HepG2 (cell line): ENCODE results near the gene DDAH1. TPM values are rescaled to one million over a fixed set of nuclear protein-coding genes. Genes with fewer than 3 reads are reported as not detected.

ENCODE experiments used
- CEBPZ ChIP-seq: IDR thresholded peaks from 2 replicates; pipeline ENCODE4 v1.6.1; 2012; ENCODE audit warnings: low read length, improper control_type of control experiment
- CREB1 ChIP-seq, 2 experiments: fragments of 450-650 bp in 1 of 2; IDR thresholded peaks; 2 replicates each; pipeline ENCODE4 v1.6.1; 2016 to 2017; ENCODE audit warnings: control low read depth in 1 of 2, mild to moderate bottlenecking in 1 of 2, missing compliant biosample characterization in 1 of 2, missing genetic modification characterization in 1 of 2
- EP300 ChIP-seq, 3 experiments: sonication (generic) in 1 of 3; formaldehyde crosslinking in 1 of 3; IDR thresholded peaks; 2 replicates each; pipeline versions ENCODE4 v1.5.1 to v1.6.1; 2011 to 2020; ENCODE audit warnings: low read depth in 2 of 3, low read length in 2 of 3, borderline replicate concordance in 1 of 3, improper control_type of control experiment in 1 of 3, mild to moderate bottlenecking in 1 of 3, missing genetic modification reagents in 1 of 3, moderate library complexity in 1 of 3
- HOXA9 ChIP-seq: sonication (generic); formaldehyde crosslinking; IDR thresholded peaks from 2 replicates; pipeline ENCODE4 v1.8.1; 2022; ENCODE audit warnings: missing genetic modification reagents, mild to moderate bottlenecking, moderate library complexity, borderline replicate concordance
- HOXD1 ChIP-seq: sonication (generic); formaldehyde crosslinking; IDR thresholded peaks from 2 replicates; pipeline ENCODE4 v1.5.0; 2020; ENCODE audit warnings: missing genetic modification reagents
- KIAA2018 ChIP-seq: sonication (generic); formaldehyde crosslinking; IDR thresholded peaks from 2 replicates; pipeline ENCODE4 v1.5.0; 2020; ENCODE audit warnings: mild to moderate bottlenecking, missing genetic modification reagents, borderline replicate concordance
- NR2F2 ChIP-seq: IDR thresholded peaks from 2 replicates; pipeline ENCODE4 v1.6.1; 2012; ENCODE audit warnings: low read depth, inconsistent platforms, borderline replicate concordance
- PRPF4 ChIP-seq: fragments of 200-400 bp; formaldehyde crosslinking; IDR thresholded peaks from 2 replicates; pipeline ENCODE4 v1.6.1; 2016; ENCODE audit warnings: low read length, low read depth; ENCODE audit not compliant: poor library complexity, severe bottlenecking
- TBX3 ChIP-seq: fragments of 450-650 bp; IDR thresholded peaks from 2 replicates; pipeline ENCODE4 v1.6.1; 2017; ENCODE audit warnings: antibody characterized with exemption, mild to moderate bottlenecking, inconsistent platforms, borderline replicate concordance
- ZBTB3 ChIP-seq: sonication (generic); formaldehyde crosslinking; IDR thresholded peaks from 2 replicates; pipeline ENCODE4 v1.4.0; 2020; ENCODE audit warnings: low read depth, mild to moderate bottlenecking, moderate library complexity, missing genetic modification reagents, borderline replicate concordance
- ZNF282 ChIP-seq: fragments of 450-650 bp; IDR thresholded peaks from 2 replicates; pipeline ENCODE4 v1.6.1; 2018; ENCODE audit not compliant: partially characterized antibody
- ZNF350 ChIP-seq: sonication (generic); formaldehyde crosslinking; IDR thresholded peaks from 2 replicates; pipeline ENCODE4 v1.4.0; 2020; ENCODE audit warnings: mild to moderate bottlenecking, low read depth, missing genetic modification reagents, borderline replicate concordance
- ZNF563 ChIP-seq: sonication (generic); formaldehyde crosslinking; IDR thresholded peaks from 2 replicates; pipeline ENCODE4 v1.8.0; 2022; ENCODE audit warnings: mild to moderate bottlenecking, moderate library complexity, missing genetic modification reagents
- polyA plus RNA-seq, 8 experiments: library from polyadenylated mRNA; depleted of rRNA in 3 of 8; stranded (reverse) in 7 of 8; unstranded in 1 of 8; fragments of >200 nt; fragmentation: Illumina TruSeq in 4 of 8; extraction: Trizol in 4 of 8; gene quantifications; 2 replicates each; pipeline versions ENCODE4 v1.2.1 to v1.2.3, GENCODE V29; 2011 to 2016; ENCODE audit warnings: low read depth in 4 of 8, missing spikeins in 1 of 8, mixed read lengths in 1 of 8; ENCODE audit not compliant: insufficient read depth in 1 of 8
- total RNA-seq, 5 experiments: library from RNA; depleted of rRNA; stranded (reverse); fragments of >200 nt; fragmentation: Illumina TruSeq; extraction: Trizol; gene quantifications; 2 replicates each; pipeline ENCODE4 v1.2.3, GENCODE V29; 2016; ENCODE audit warnings: low read depth in 1 of 5
- TF ChIP-seq, protein P1 (sequence below): sonication (generic); formaldehyde crosslinking; IDR thresholded peaks from 2 replicates; pipeline ENCODE4 v1.4.0; 2020; ENCODE audit warnings: low read depth, mild to moderate bottlenecking, missing genetic modification reagents

The DDAH1 gene
- total and polyA plus RNA-seq, 2 of the 13 experiments (the other 11 are each of a cell fraction or from before 2014, with no cell fraction given), result 39.7 to 64.4 TPM

DNA sequence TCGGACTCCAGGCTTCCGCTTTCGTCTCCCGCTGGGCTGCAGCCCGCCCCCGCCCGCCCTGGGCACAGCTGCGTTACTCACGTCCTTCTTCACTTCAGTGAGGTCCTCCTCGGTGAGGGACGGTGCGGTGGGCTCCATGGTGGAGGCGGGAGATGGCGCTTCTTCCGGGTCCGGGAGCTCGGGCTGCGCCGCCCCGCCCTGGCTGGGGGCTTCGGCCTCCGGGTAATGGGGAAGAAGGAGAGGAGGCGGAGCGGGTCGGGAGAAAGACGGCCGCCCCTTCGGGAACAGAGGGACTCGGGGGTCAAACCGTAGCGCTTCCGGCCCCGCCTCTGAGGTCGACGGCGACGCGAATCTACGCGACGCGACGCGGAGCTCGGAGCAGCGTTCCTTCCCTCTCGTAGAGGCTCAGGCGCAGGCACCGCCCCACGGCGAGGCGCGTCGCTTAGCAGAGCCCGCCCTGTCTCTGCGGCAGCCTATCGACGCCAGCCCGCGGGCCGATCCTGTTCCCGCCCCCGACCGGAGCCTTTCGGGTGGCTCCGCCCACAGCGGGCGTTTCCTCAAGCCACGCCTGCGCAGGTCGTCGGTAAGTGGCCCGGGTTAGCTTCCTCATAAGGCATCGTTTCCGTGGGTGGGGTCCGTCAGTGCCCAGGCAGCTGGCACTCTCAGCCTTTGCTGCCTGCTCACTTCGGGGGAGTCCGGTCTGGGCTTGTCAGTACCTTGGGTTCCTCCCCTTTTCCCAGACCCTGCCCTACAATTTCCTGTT lies 188.6 kb downstream of the DDAH1 start, which contains the start of gene BCL10 (continued):
- TF ChIP-seq KIAA2018 (CRISPR knock-in tag) (no peak), HOXA9 (CRISPR knock-in tag) (no peak), EP300 (IDR thresholded peaks at IDR 0.05; ENCODE audit: low read depth in 2 of 2, low read length in 2 of 2) (no peak), EP300 (CRISPR knock-in tag; IDR thresholded peaks at IDR 0.05; ENCODE audit: borderline replicate concordance) (no peak), NR2F2 (no peak), ZNF563 (CRISPR knock-in tag) (no peak), ZNF282 (no peak), CREB1 (IDR thresholded peaks at IDR 0.05) (peak; percentile 93), CREB1 (CRISPR knock-in tag; IDR thresholded peaks at IDR 0.05) (peak; percentile 95), HOXD1 (no peak), ZBTB3 (no peak), ZNF350 (CRISPR knock-in tag) (peak; percentile 89), PRPF4 (no peak), CEBPZ (no peak), TBX3 (no peak)
- TF ChIP-seq, protein P1, sequence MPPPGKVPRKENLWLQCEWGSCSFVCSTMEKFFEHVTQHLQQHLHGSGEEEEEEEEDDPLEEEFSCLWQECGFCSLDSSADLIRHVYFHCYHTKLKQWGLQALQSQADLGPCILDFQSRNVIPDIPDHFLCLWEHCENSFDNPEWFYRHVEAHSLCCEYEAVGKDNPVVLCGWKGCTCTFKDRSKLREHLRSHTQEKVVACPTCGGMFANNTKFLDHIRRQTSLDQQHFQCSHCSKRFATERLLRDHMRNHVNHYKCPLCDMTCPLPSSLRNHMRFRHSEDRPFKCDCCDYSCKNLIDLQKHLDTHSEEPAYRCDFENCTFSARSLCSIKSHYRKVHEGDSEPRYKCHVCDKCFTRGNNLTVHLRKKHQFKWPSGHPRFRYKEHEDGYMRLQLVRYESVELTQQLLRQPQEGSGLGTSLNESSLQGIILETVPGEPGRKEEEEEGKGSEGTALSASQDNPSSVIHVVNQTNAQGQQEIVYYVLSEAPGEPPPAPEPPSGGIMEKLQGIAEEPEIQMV (CRISPR knock-in tag), result no peak
